HepG2 (cell line): ENCODE measurements around the gene THBS1. TPM values are rescaled to one million over a fixed set of nuclear protein-coding genes. Genes with fewer than 3 reads are reported as not detected.
A peak's percentile ranks its signal among the peaks of the same experiment; 100 is the strongest.

Experiments
- CTCF ChIP-seq: sonication (generic); formaldehyde crosslinking; IDR thresholded peaks from 2 replicates; pipeline ENCODE4 v1.5.0; 2020; ENCODE audit warnings: mild to moderate bottlenecking, missing genetic modification reagents, moderate library complexity
- DNMT1 ChIP-seq: sonication (generic); formaldehyde crosslinking; IDR thresholded peaks from 2 replicates; pipeline ENCODE4 v1.5.1; 2020; ENCODE audit warnings: mild to moderate bottlenecking, missing genetic modification reagents
- ELF1 ChIP-seq: sonication (generic); formaldehyde crosslinking; IDR thresholded peaks from 2 replicates; pipeline ENCODE4 v1.4.0; 2020; ENCODE audit warnings: missing genetic modification reagents
- ELF3 ChIP-seq: IDR thresholded peaks from 2 replicates; pipeline ENCODE4 v1.6.1; 2016; ENCODE audit warnings: missing genetic modification reagents, missing compliant biosample characterization
- HNF4A ChIP-seq: sonication (generic); formaldehyde crosslinking; IDR thresholded peaks from 2 replicates; pipeline ENCODE4 v1.4.0; 2020; ENCODE audit warnings: missing genetic modification reagents
- JUND ChIP-seq: sonication (generic); formaldehyde crosslinking; IDR thresholded peaks from 2 replicates; pipeline ENCODE4 v1.8.0; 2022; ENCODE audit warnings: mild to moderate bottlenecking, missing genetic modification reagents
- LCORL ChIP-seq, 2 experiments: fragments of 450-650 bp in 1 of 2; sonication (generic) in 1 of 2; formaldehyde crosslinking in 1 of 2; IDR thresholded peaks; 2 replicates each; pipeline versions ENCODE4 v1.5.0 to v1.6.1; 2017 to 2020; ENCODE audit warnings: antibody characterized with exemption in 1 of 2, missing genetic modification reagents in 1 of 2
- MIER3 ChIP-seq: IDR thresholded peaks from 2 replicates; pipeline ENCODE4 v1.6.1; 2016; ENCODE audit warnings: missing compliant biosample characterization, borderline replicate concordance
- MTA1 ChIP-seq: sonication (generic); formaldehyde crosslinking; IDR thresholded peaks from 2 replicates; pipeline ENCODE4 v1.4.0; 2020; ENCODE audit warnings: missing genetic modification reagents, mild to moderate bottlenecking, borderline replicate concordance
- NONO ChIP-seq, 2 experiments: fragments of 450-650 bp in 1 of 2; sonication (generic) in 1 of 2; formaldehyde crosslinking in 1 of 2; IDR thresholded peaks in 1 of 2; conservative IDR thresholded peaks in 1 of 2; 2 replicates each; pipeline versions ENCODE4 v1.6.1 to v1.8.0; 2017 to 2022; ENCODE audit warnings: mild to moderate bottlenecking in 1 of 2, missing genetic modification reagents in 1 of 2, moderate library complexity in 1 of 2
- NR2F1 ChIP-seq, 2 experiments: fragments of 450-650 bp in 1 of 2; formaldehyde crosslinking in 1 of 2; IDR thresholded peaks; 2 replicates each; pipeline versions ENCODE4 v1.5.0 to v1.6.1; 2016 to 2020; ENCODE audit warnings: mild to moderate bottlenecking in 1 of 2, missing compliant biosample characterization in 1 of 2, missing genetic modification reagents in 1 of 2, moderate library complexity in 1 of 2
- PAXIP1 ChIP-seq: sonication (generic); formaldehyde crosslinking; conservative IDR thresholded peaks from 2 replicates; pipeline ENCODE4 v1.4.0; 2020; ENCODE audit warnings: mild to moderate bottlenecking, missing genetic modification reagents, moderate library complexity
- RXRB ChIP-seq: IDR thresholded peaks from 2 replicates; pipeline ENCODE4 v1.6.1; 2016; ENCODE audit warnings: borderline replicate concordance, missing genetic modification reagents, missing compliant biosample characterization
- SAP130 ChIP-seq: IDR thresholded peaks from 2 replicates; pipeline ENCODE4 v1.6.1; 2016; ENCODE audit warnings: low read depth
- SMC3 ChIP-seq: IDR thresholded peaks from 2 replicates; pipeline ENCODE4 v1.6.1; 2011; ENCODE audit warnings: low read length, improper control_type of control experiment
- STAT5B ChIP-seq: sonication (generic); formaldehyde crosslinking; IDR thresholded peaks from 2 replicates; pipeline ENCODE4 v1.4.0; 2020; ENCODE audit warnings: missing genetic modification reagents
- TEAD2 ChIP-seq: sonication (generic); formaldehyde crosslinking; IDR thresholded peaks from 2 replicates; pipeline ENCODE4 v1.9.0; 2021; ENCODE audit warnings: missing genetic modification reagents
- TFDP1 ChIP-seq: IDR thresholded peaks from 2 replicates; pipeline ENCODE4 v1.6.1; 2016; ENCODE audit warnings: missing compliant biosample characterization, missing genetic modification reagents, borderline replicate concordance
- THAP11 ChIP-seq: IDR thresholded peaks from 2 replicates; pipeline ENCODE4 v1.6.1; 2016; ENCODE audit warnings: missing biosample characterization, missing genetic modification reagents
- ZBTB7B ChIP-seq: sonication (generic); formaldehyde crosslinking; IDR thresholded peaks from 2 replicates; pipeline ENCODE4 v1.4.0; 2020; ENCODE audit warnings: missing genetic modification reagents
- ZMYM3 ChIP-seq: sonication (generic); formaldehyde crosslinking; IDR thresholded peaks from 2 replicates; pipeline ENCODE4 v1.5.1; 2020; ENCODE audit warnings: mild to moderate bottlenecking, missing genetic modification reagents
- ZNF263 ChIP-seq: sonication (generic); formaldehyde crosslinking; IDR thresholded peaks from 2 replicates; pipeline ENCODE4 v1.4.0; 2020; ENCODE audit warnings: missing genetic modification reagents
- ZNF331 ChIP-seq: sonication (generic); formaldehyde crosslinking; IDR thresholded peaks from 2 replicates; pipeline ENCODE4 v1.4.0; 2020; ENCODE audit warnings: missing genetic modification reagents
- ZNF605 ChIP-seq: sonication (generic); formaldehyde crosslinking; IDR thresholded peaks from 2 replicates; pipeline ENCODE4 v1.8.0; 2022; ENCODE audit warnings: mild to moderate bottlenecking, missing genetic modification reagents
- ZNF607 ChIP-seq: sonication (generic); formaldehyde crosslinking; IDR thresholded peaks from 2 replicates; pipeline ENCODE4 v1.5.1; 2020; ENCODE audit warnings: missing genetic modification reagents, mild to moderate bottlenecking, borderline replicate concordance
- polyA plus RNA-seq, 8 experiments: library from polyadenylated mRNA; depleted of rRNA in 3 of 8; stranded (reverse) in 7 of 8; unstranded in 1 of 8; fragments of >200 nt; fragmentation: Illumina TruSeq in 4 of 8; extraction: Trizol in 4 of 8; gene quantifications; 2 replicates each; pipeline versions ENCODE4 v1.2.1 to v1.2.3, GENCODE V29; 2011 to 2016; ENCODE audit warnings: low read depth in 4 of 8, missing spikeins in 1 of 8, mixed read lengths in 1 of 8; ENCODE audit not compliant: insufficient read depth in 1 of 8
- total RNA-seq, 5 experiments: library from RNA; depleted of rRNA; stranded (reverse); fragments of >200 nt; fragmentation: Illumina TruSeq; extraction: Trizol; gene quantifications; 2 replicates each; pipeline ENCODE4 v1.2.3, GENCODE V29; 2016; ENCODE audit warnings: low read depth in 1 of 5

Gene THBS1
- total and polyA plus RNA-seq, 2 of the 13 experiments (the other 11 are each of a cell fraction or from before 2014, with no cell fraction given), result 54.7 to 67.1 TPM

GRCh38 chr15:39581793-39582285, 960 bp downstream of the THBS1 start (continued):
- TF ChIP-seq CTCF (CRISPR knock-in tag) (peak; percentile 90), THAP11 (peak; percentile 29; the same call in 1 of the 2 replicates), PAXIP1 (0 out of 2 replicates have a peak, but pooled peaks have one; percentile 0), LCORL (IDR thresholded peaks at IDR 0.05) (no peak), LCORL (CRISPR knock-in tag; IDR thresholded peaks at IDR 0.05) (0 out of 2 replicates have a peak, but pooled peaks have one; percentile 35), ZBTB7B (CRISPR knock-in tag) (0 out of 2 replicates have a peak, but pooled peaks have one; percentile 34), ZMYM3 (CRISPR knock-in tag) (0 out of 2 replicates have a peak, but pooled peaks have one; percentile 29), NR2F1 (CRISPR knock-in tag; IDR thresholded peaks at IDR 0.05) (peak; percentile 75 to 83), TFDP1 (CRISPR knock-in tag) (peak; percentile 19; the same call in 1 of the 2 replicates), MIER3 (CRISPR knock-in tag) (peak; percentile 39; the same call in 1 of the 2 replicates), ZNF331 (CRISPR knock-in tag) (0 out of 2 replicates have a peak, but pooled peaks have one; percentile 30), ELF1 (peak; percentile 64), SAP130 (CRISPR knock-in tag) (peak; percentile 75), ZNF605 (CRISPR knock-in tag) (peak; percentile 76; the same call in 1 of the 2 replicates), STAT5B (no peak), NONO (IDR thresholded peaks at IDR 0.05) (no peak), NONO (CRISPR knock-in tag; conservative IDR thresholded peaks at IDR 0.05) (0 out of 2 replicates have a peak, but pooled peaks have one; percentile 32), ZNF607 (CRISPR knock-in tag) (no peak), HNF4A (CRISPR knock-in tag) (peak; percentile 79), ELF3 (CRISPR knock-in tag) (peak; percentile 94), TEAD2 (no peak), SMC3 (peak; percentile 64), RXRB (CRISPR knock-in tag) (peak; percentile 29; the same call in 1 of the 2 replicates), MTA1 (peak; percentile 27; the same call in 1 of the 2 replicates), DNMT1 (CRISPR knock-in tag) (peak; percentile 72; the same call in 1 of the 2 replicates), JUND (CRISPR knock-in tag) (peak; percentile 12; the same call in 1 of the 2 replicates), ZNF263 (CRISPR knock-in tag) (0 out of 2 replicates have a peak, but pooled peaks have one; percentile 13)
